Measurements from ENCODE around the gene SLC39A11. TPM values are rescaled to one million over a fixed set of nuclear protein-coding genes. Genes with fewer than 3 reads are reported as not detected.

The SLC39A11 gene
- total and polyA plus RNA-seq, 4 donors, result 18.9 to 44.9 (median 28.2) TPM

- H3K4me1 ChIP-seq (ENCODE audit: control insufficient read depth in 4 of 4, insufficient read depth in 4 of 4, low read length in 3 of 4), result peaks cover 0 to 6% (median 0%) of the 10 kb centered on the region in 4 donors
- WGBS, result 93% methylated on average over 1 of the region's 1 CpG
Observed at GRCh38 chr17:72926171-72926570, 166.3 kb downstream of the SLC39A11 start.

More at GRCh38 chr17:72926171-72926570, 166.3 kb downstream of the SLC39A11 start:
- TF ChIP-seq YY1 (IDR thresholded peaks at IDR 0.05), result no peak
- TF ChIP-seq NR2F2 (IDR thresholded peaks at IDR 0.05), result no peak
- TF ChIP-seq FOXA2 (IDR thresholded peaks at IDR 0.05), result no peak
- TF ChIP-seq FOXA1 (IDR thresholded peaks at IDR 0.05), result no peak
- TF ChIP-seq, protein P1, sequence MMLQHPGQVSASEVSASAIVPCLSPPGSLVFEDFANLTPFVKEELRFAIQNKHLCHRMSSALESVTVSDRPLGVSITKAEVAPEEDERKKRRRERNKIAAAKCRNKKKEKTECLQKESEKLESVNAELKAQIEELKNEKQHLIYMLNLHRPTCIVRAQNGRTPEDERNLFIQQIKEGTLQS (IDR thresholded peaks at IDR 0.05), result no peak
- TF ChIP-seq, protein P2, sequence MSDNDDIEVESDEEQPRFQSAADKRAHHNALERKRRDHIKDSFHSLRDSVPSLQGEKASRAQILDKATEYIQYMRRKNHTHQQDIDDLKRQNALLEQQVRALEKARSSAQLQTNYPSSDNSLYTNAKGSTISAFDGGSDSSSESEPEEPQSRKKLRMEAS (IDR thresholded peaks at IDR 0.05), result no peak
- TF ChIP-seq EGR1 (IDR thresholded peaks at IDR 0.05; ENCODE audit: low read depth in 2 of 2), result no peak
- TF ChIP-seq, protein P3, sequence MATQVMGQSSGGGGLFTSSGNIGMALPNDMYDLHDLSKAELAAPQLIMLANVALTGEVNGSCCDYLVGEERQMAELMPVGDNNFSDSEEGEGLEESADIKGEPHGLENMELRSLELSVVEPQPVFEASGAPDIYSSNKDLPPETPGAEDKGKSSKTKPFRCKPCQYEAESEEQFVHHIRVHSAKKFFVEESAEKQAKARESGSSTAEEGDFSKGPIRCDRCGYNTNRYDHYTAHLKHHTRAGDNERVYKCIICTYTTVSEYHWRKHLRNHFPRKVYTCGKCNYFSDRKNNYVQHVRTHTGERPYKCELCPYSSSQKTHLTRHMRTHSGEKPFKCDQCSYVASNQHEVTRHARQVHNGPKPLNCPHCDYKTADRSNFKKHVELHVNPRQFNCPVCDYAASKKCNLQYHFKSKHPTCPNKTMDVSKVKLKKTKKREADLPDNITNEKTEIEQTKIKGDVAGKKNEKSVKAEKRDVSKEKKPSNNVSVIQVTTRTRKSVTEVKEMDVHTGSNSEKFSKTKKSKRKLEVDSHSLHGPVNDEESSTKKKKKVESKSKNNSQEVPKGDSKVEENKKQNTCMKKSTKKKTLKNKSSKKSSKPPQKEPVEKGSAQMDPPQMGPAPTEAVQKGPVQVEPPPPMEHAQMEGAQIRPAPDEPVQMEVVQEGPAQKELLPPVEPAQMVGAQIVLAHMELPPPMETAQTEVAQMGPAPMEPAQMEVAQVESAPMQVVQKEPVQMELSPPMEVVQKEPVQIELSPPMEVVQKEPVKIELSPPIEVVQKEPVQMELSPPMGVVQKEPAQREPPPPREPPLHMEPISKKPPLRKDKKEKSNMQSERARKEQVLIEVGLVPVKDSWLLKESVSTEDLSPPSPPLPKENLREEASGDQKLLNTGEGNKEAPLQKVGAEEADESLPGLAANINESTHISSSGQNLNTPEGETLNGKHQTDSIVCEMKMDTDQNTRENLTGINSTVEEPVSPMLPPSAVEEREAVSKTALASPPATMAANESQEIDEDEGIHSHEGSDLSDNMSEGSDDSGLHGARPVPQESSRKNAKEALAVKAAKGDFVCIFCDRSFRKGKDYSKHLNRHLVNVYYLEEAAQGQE (IDR thresholded peaks at IDR 0.05), result no peak
- TF ChIP-seq SP1 (IDR thresholded peaks at IDR 0.05), result no peak
- TF ChIP-seq, protein P4, sequence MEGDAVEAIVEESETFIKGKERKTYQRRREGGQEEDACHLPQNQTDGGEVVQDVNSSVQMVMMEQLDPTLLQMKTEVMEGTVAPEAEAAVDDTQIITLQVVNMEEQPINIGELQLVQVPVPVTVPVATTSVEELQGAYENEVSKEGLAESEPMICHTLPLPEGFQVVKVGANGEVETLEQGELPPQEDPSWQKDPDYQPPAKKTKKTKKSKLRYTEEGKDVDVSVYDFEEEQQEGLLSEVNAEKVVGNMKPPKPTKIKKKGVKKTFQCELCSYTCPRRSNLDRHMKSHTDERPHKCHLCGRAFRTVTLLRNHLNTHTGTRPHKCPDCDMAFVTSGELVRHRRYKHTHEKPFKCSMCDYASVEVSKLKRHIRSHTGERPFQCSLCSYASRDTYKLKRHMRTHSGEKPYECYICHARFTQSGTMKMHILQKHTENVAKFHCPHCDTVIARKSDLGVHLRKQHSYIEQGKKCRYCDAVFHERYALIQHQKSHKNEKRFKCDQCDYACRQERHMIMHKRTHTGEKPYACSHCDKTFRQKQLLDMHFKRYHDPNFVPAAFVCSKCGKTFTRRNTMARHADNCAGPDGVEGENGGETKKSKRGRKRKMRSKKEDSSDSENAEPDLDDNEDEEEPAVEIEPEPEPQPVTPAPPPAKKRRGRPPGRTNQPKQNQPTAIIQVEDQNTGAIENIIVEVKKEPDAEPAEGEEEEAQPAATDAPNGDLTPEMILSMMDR (IDR thresholded peaks at IDR 0.05; ENCODE audit: low read depth, low read length, missing input control), result no peak
- TF ChIP-seq GABPA (IDR thresholded peaks at IDR 0.05 in 1 of 2, conservative IDR thresholded peaks at IDR 0.05 in 1 of 2), result no peak
- no peak for TF ChIP-seq JUND (IDR thresholded peaks at IDR 0.05)
- no peak for TF ChIP-seq RXRA (IDR thresholded peaks at IDR 0.05)
- TF ChIP-seq HNF4A (conservative IDR thresholded peaks at IDR 0.05), result no peak
- TF ChIP-seq, protein P5, sequence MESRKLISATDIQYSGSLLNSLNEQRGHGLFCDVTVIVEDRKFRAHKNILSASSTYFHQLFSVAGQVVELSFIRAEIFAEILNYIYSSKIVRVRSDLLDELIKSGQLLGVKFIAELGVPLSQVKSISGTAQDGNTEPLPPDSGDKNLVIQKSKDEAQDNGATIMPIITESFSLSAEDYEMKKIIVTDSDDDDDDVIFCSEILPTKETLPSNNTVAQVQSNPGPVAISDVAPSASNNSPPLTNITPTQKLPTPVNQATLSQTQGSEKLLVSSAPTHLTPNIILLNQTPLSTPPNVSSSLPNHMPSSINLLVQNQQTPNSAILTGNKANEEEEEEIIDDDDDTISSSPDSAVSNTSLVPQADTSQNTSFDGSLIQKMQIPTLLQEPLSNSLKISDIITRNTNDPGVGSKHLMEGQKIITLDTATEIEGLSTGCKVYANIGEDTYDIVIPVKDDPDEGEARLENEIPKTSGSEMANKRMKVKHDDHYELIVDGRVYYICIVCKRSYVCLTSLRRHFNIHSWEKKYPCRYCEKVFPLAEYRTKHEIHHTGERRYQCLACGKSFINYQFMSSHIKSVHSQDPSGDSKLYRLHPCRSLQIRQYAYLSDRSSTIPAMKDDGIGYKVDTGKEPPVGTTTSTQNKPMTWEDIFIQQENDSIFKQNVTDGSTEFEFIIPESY (IDR thresholded peaks at IDR 0.05), result no peak
- no peak for TF ChIP-seq RAD21 (IDR thresholded peaks at IDR 0.05)
- TF ChIP-seq HNF4G (IDR thresholded peaks at IDR 0.05), result no peak
- no peak for TF ChIP-seq TAF1 (conservative IDR thresholded peaks at IDR 0.05)
- Histone ChIP-seq H3K9ac (ENCODE audit: low read depth in 1 of 2, low read length in 2 of 2) (no peak overlapping the region), H3K9me3 (ENCODE audit: control insufficient read depth in 4 of 4, low read length in 3 of 4) (no peaks in the 10 kb centered on the region), H3K27me3 (ENCODE audit: control insufficient read depth in 4 of 4, insufficient read depth in 4 of 4, low read length in 3 of 4) (no peaks in the 10 kb centered on the region), H3K4me3 (ENCODE audit: low read depth in 1 of 3, low read length in 3 of 3) (no peak overlapping the region), H3K27ac (ENCODE audit: low read depth in 1 of 2, low read length in 2 of 2) (no peak overlapping the region), H3K36me3 (ENCODE audit: control insufficient read depth in 4 of 4, insufficient read depth in 3 of 4, low read depth in 1 of 4, low read length in 3 of 4) (no peaks in the 10 kb centered on the region)
- DNase-seq (ENCODE audit: low spot score), result no peak
